SJSA1 (cell line): ENCODE results near the gene PXMP4. TPM values are rescaled to one million over a fixed set of nuclear protein-coding genes. Genes with fewer than 3 reads are reported as not detected.

Source experiments
- DNase-seq, 2 experiments: peaks; one replicate each; pipeline ENCODE4 v3.0.0-alpha.2; 2015 to 2020; ENCODE audit warnings: low spot score in 2 of 2, low read depth in 1 of 2
- H3K27ac ChIP-seq: fragments of 250-450 bp; sonication (Bioruptor Pico); 2 replicates; pipeline ENCODE4 v1.5.1; 2020; ENCODE audit warnings: mild to moderate bottlenecking, moderate library complexity
- H3K27me3 ChIP-seq: fragments of 250-450 bp; sonication (Bioruptor Pico); replicated peaks from 2 replicates; pipeline ENCODE4 v1.5.1; 2020; ENCODE audit warnings: mild to moderate bottlenecking, moderate library complexity
- H3K36me3 ChIP-seq: fragments of 250-450 bp; sonication (Bioruptor Pico); 2 replicates; pipeline ENCODE4 v1.5.1; 2020; ENCODE audit warnings: mild to moderate bottlenecking
- H3K4me1 ChIP-seq: fragments of 250-450 bp; sonication (Bioruptor Pico); replicated peaks from 2 replicates; pipeline ENCODE4 v1.6.1; 2021; ENCODE audit warnings: mild to moderate bottlenecking
- H3K4me3 ChIP-seq: fragments of 250-450 bp; sonication (Bioruptor Pico); 2 replicates; pipeline ENCODE4 v1.5.1; 2020; ENCODE audit warnings: mild to moderate bottlenecking
- H3K9me3 ChIP-seq: fragments of 250-450 bp; sonication (Bioruptor Pico); replicated peaks from 2 replicates; pipeline ENCODE4 v1.5.1; 2020; ENCODE audit warnings: mild to moderate bottlenecking
- total RNA-seq: library from RNA; depleted of rRNA; stranded (reverse); fragments of >200 nt; shearing (Covaris generic); gene quantifications from 2 replicates; pipeline ENCODE4 v1.2.3, GENCODE V29; 2014

PXMP4 gene
- total RNA-seq, 1 experiment from 2014 or later: 9.3 TPM

- DNase-seq: no peak
- H3K4me1 ChIP-seq: peaks cover 11% of the 10 kb centered on the region
- no peaks in the 10 kb centered on the region for H3K27me3 ChIP-seq
- H3K4me3 ChIP-seq: no peak overlapping the region
- H3K36me3 ChIP-seq: 0 out of 2 replicates have a peak, but pooled peaks cover 7% of the 10 kb centered on the region
- 0 out of 2 replicates have a peak, but pooled peaks cover 5% of the 10 kb centered on the region for H3K9me3 ChIP-seq
- H3K27ac ChIP-seq: no peak overlapping the region
These were observed 26.4 kb upstream of the PXMP4 start for GRCh38 chr20:33746325-33746998.

GRCh38 chr20:33744773-33745385, 24.8 kb upstream of the PXMP4 start:
- H3K4me3 ChIP-seq: no peak overlapping the region
- H3K27me3 ChIP-seq: no peaks in the 10 kb centered on the region
- DNase-seq: no peak
- no peak overlapping the region for H3K27ac ChIP-seq
- peaks cover 11% of the 10 kb centered on the region for H3K4me1 ChIP-seq
- 0 out of 2 replicates have a peak, but pooled peaks cover 7% of the 10 kb centered on the region for H3K36me3 ChIP-seq
- H3K9me3 ChIP-seq: 0 out of 2 replicates have a peak, but pooled peaks cover 5% of the 10 kb centered on the region

DNA sequence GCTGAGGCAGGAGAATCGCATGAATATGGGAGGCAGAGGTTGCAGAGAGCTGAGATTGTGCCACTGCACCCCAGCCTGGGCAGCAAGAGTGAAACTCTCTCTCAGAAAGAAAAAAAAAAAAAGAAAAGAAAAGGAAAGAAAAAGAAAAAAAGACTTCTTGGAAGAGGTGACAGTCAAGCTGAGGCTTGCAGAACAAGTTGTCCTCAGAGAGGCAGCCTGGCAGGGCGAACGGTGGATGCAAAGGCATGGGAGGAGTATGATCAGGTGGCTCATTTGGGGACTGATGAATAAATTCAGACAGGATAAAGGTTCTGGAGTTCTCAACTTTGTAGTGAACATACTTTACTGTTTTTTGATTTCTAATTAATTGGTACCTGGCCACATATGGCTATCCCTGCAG, 24.1 kb upstream of the PXMP4 start:
- Histone ChIP-seq H3K4me3 (no peak overlapping the region), H3K27me3 (no peaks in the 10 kb centered on the region), H3K9me3 (0 out of 2 replicates have a peak, but pooled peaks cover 5% of the 10 kb centered on the region), H3K27ac (no peak overlapping the region), H3K4me1 (peaks cover 11% of the 10 kb centered on the region), H3K36me3 (0 out of 2 replicates have a peak, but pooled peaks cover 7% of the 10 kb centered on the region)
- no peak for DNase-seq

- Histone ChIP-seq H3K36me3 (no peaks in the 10 kb centered on the region), H3K27me3 (no peaks in the 10 kb centered on the region), H3K4me1 (no peaks in the 10 kb centered on the region), H3K9me3 (peaks cover 3% of the 10 kb centered on the region), H3K4me3 (no peak overlapping the region), H3K27ac (no peak overlapping the region)
- no peak for DNase-seq
These were observed 20.1 kb upstream of the PXMP4 start for GRCh38 chr20:33740189-33740588.

- no peak overlapping the region for H3K4me3 ChIP-seq
- no peaks in the 10 kb centered on the region for H3K27me3 ChIP-seq
- no peaks in the 10 kb centered on the region for H3K36me3 ChIP-seq
- no peak for DNase-seq
- H3K4me1 ChIP-seq: peaks cover 6% of the 10 kb centered on the region
- H3K9me3 ChIP-seq: peaks cover 3% of the 10 kb centered on the region
- no peak overlapping the region for H3K27ac ChIP-seq
These were observed 19.4 kb upstream of the PXMP4 start for GRCh38 chr20:33739493-33739892.

DNA sequence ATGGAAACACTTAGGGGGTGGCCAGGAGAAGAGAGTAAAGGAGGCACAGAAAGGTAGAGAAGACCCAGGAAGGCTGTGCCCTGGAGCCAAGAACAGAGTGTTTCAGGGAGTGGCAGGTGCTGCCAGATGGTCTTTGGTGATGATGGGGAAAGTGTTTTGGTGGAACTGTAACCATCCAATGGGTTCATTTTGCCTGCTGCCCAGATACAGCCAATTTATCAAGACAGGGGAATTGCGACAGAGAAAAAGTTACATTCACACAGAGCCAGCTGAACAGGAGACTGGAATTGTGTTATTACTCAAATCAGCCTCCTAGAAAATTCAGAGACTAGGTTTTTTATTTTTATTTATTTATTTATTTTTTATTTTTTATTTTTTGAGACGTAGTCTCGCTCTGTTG, 16.9 kb upstream of the PXMP4 start:
- Histone ChIP-seq H3K27ac (no peak overlapping the region), H3K4me3 (no peak overlapping the region), H3K36me3 (no peaks in the 10 kb centered on the region), H3K4me1 (peaks cover 28% of the 10 kb centered on the region), H3K9me3 (peaks cover 3% of the 10 kb centered on the region), H3K27me3 (no peaks in the 10 kb centered on the region)
- no peak for DNase-seq

- Histone ChIP-seq H3K27me3 (no peaks in the 10 kb centered on the region), H3K36me3 (no peaks in the 10 kb centered on the region), H3K27ac (peak overlapping the region; percentile 86), H3K9me3 (peaks cover 3% of the 10 kb centered on the region), H3K4me1 (peaks cover 34% of the 10 kb centered on the region), H3K4me3 (no peak overlapping the region)
- DNase-seq: peak; percentile 71 to 89
These were observed 13.8 kb upstream of the PXMP4 start for GRCh38 chr20:33733654-33734576.

DNA sequence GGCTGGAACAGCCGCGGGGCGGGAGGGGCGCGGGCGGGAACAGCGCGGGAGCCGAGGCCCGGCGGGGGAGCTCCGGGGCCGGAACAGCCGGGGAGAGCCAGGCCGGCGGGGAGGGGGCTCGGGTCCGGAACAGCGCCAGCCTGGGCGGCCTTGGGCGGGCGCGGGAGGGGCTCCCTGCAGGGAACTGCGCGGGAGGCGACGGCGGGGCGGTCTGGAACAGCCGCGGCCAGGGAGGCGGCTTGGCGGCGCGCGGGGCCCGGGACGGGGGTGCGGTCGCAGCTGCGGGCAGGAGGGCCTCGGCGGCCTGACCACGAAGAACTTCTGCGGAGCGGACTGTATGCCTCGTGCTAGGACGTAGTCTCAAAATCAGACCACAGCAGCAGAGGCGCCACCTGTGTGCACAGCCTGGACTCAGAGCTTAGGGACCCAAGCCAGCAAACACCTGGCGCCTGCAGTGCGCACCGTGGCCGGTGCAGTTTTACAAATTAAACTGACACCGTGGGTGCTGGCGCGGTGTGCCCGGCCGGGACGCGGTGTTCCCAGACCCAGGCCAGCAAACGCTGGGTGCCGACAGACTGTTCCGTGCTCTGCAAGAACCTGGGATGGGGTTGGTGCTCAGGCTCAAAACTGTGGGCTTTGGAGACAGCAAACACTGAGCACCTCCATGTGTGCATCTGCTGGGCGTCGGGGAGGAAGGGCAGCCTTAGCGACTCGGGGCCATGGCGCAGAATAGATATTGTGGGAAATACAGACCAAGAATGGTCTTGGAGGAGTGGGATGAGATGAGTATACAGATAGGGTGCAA, 12.3 kb upstream of the PXMP4 start:
- Histone ChIP-seq H3K27me3 (no peaks in the 10 kb centered on the region), H3K27ac (peak overlapping the region; percentile 71), H3K9me3 (peaks cover 1% of the 10 kb centered on the region; the same call in 1 of the 2 replicates), H3K36me3 (no peaks in the 10 kb centered on the region), H3K4me1 (peaks cover 34% of the 10 kb centered on the region), H3K4me3 (peak overlapping the region; percentile 49)
- peak; percentile 69 to 87 for DNase-seq

- Histone ChIP-seq H3K27ac (peak within 1 kb of the TSS; percentile 71), H3K4me3 (peak within 1 kb of the TSS; percentile 49), H3K36me3 (no peaks in the 10 kb centered on the region), H3K4me1 (peaks cover 34% of the 10 kb centered on the region), H3K27me3 (no peaks in the 10 kb centered on the region), H3K9me3 (no peaks in the 10 kb centered on the region; the same call in 1 of the 2 replicates)
- DNase-seq: peak; percentile 83 to 92
These were observed 11.6 kb upstream of the PXMP4 start, which contains the start of gene ZNF341 for GRCh38 chr20:33731693-33732165. Gene ZNF341 (plus strand): TSS chr20:33731996. CDS start chr20:33732022, 26 bp downstream.

- H3K27ac ChIP-seq: peak overlapping the region; percentile 71
- peaks cover 34% of the 10 kb centered on the region for H3K4me1 ChIP-seq
- no peak for DNase-seq
- no peaks in the 10 kb centered on the region; the same call in 1 of the 2 replicates for H3K9me3 ChIP-seq
- no peaks in the 10 kb centered on the region for H3K36me3 ChIP-seq
- peak overlapping the region; percentile 49 for H3K4me3 ChIP-seq
- no peaks in the 10 kb centered on the region for H3K27me3 ChIP-seq
These were observed 11.0 kb upstream of the PXMP4 start for GRCh38 chr20:33730946-33731692.

DNA sequence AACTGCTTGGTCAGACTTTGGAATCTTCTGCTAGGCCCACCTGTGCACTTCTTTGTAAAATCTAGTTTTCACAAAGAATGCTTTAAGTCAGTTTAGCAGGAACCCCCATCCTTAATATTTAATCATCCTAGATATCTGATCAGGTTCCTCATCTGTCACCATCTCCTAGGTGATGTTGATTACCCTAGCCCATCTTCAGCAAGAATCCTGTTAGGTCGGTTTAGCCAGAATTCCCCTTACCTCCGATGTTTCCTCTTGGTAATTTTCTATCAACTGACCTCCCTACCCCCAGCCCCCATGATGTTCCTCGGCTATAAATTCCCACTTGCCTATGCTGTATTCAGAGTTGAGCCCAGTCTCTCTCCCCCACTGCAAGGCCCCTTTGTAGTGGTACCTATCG, 9.0 kb upstream of the PXMP4 start:
- no peak overlapping the region for H3K4me3 ChIP-seq
- H3K27ac ChIP-seq: no peak overlapping the region
- no peaks in the 10 kb centered on the region; the same call in 1 of the 2 replicates for H3K9me3 ChIP-seq
- H3K27me3 ChIP-seq: no peaks in the 10 kb centered on the region
- no peaks in the 10 kb centered on the region for H3K36me3 ChIP-seq
- H3K4me1 ChIP-seq: peaks cover 24% of the 10 kb centered on the region
- DNase-seq: no peak

DNA sequence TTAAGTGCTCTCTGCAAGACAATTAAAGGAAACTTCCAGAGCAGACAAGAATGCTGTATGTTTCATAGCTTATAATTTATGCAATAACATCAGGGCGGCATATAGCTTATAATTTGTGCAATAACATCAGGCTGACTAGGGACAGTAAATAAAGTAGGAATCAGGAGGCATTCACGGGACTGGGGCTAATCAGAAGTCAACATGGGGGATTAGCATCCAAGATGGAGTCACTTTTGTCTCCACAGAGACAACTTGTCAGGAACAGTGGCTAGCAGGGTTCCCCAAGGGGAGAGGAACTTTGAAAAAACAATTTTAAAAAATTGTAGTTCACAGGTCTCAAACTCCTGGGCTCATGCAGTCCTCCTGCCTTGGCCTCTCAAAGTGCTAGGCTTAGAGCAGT, 8.4 kb upstream of the PXMP4 start:
- H3K27me3 ChIP-seq: no peaks in the 10 kb centered on the region
- H3K4me3 ChIP-seq: no peak overlapping the region
- no peaks in the 10 kb centered on the region for H3K36me3 ChIP-seq
- H3K9me3 ChIP-seq: no peaks in the 10 kb centered on the region; the same call in 1 of the 2 replicates
- peaks cover 19% of the 10 kb centered on the region for H3K4me1 ChIP-seq
- H3K27ac ChIP-seq: no peak overlapping the region
- DNase-seq: no peak
